GM06990 (cell line): ENCODE measurements around the gene ACTRT2.

Source experiments
- DNase-seq: peaks from one replicate; pipeline ENCODE4 v3.0.0-alpha.2; 2011; ENCODE audit not compliant: insufficient read length; ENCODE audit errors: extremely low read depth
- H3K27me3 ChIP-seq: replicated peaks from 2 replicates; pipeline ENCODE4 v1.6.0; 2011; ENCODE audit warnings: low read length; ENCODE audit not compliant: control insufficient read depth, insufficient read depth
- H3K36me3 ChIP-seq: 2 replicates; pipeline ENCODE4 v1.5.1; 2011; ENCODE audit warnings: low read length; ENCODE audit not compliant: control insufficient read depth, insufficient read depth
- H3K4me3 ChIP-seq: replicated peaks from 2 replicates; pipeline ENCODE4 v1.5.1; 2011; ENCODE audit warnings: low read depth, mild to moderate bottlenecking, control low read depth, low read length
- CTCF ChIP-seq: IDR thresholded peaks from 2 replicates; pipeline ENCODE4 v1.5.1; 2011; ENCODE audit warnings: low read length, control low read depth, mild to moderate bottlenecking, inconsistent platforms; ENCODE audit not compliant: insufficient read depth, poor library complexity, severe bottlenecking

The ACTRT2 gene

GRCh38 chr1:3055051-3055450 is 33.8 kb downstream of the ACTRT2 start:
- DNase-seq: no peak
- no peak for TF ChIP-seq CTCF
- Histone ChIP-seq H3K27me3 (no peaks in the 10 kb centered on the region), H3K4me3 (no peak overlapping the region), H3K36me3 (no peaks in the 10 kb centered on the region)

- Histone ChIP-seq H3K4me3 (no peak overlapping the region), H3K36me3 (no peaks in the 10 kb centered on the region), H3K27me3 (no peaks in the 10 kb centered on the region)
- DNase-seq: no peak
- TF ChIP-seq CTCF: no peak
Observed at GRCh38 chr1:3056641-3057040, 35.4 kb downstream of the ACTRT2 start.

- Histone ChIP-seq H3K4me3 (no peak overlapping the region), H3K36me3 (no peaks in the 10 kb centered on the region), H3K27me3 (no peaks in the 10 kb centered on the region)
- no peak for TF ChIP-seq CTCF
- no peak for DNase-seq
Observed at GRCh38 chr1:3058263-3059030, 37.2 kb downstream of the ACTRT2 start.

- TF ChIP-seq CTCF: no peak
- DNase-seq: no peak
- Histone ChIP-seq H3K36me3 (no peaks in the 10 kb centered on the region), H3K4me3 (no peak overlapping the region), H3K27me3 (no peaks in the 10 kb centered on the region)
Observed at GRCh38 chr1:3060127-3060526, 38.9 kb downstream of the ACTRT2 start.

- Histone ChIP-seq H3K4me3 (no peak overlapping the region), H3K27me3 (no peaks in the 10 kb centered on the region), H3K36me3 (no peaks in the 10 kb centered on the region)
- TF ChIP-seq CTCF: no peak
- no peak for DNase-seq
Observed at GRCh38 chr1:3060601-3061551, 39.6 kb downstream of the ACTRT2 start.
